Activated T-cell treated with anti-CD3 and anti-CD28 coated beads, Interleukin-2, amount 50 U/mL, for 24 hours (primary cell): Measurements from ENCODE around the gene NUCB1.

ENCODE experiments used
- DNase-seq: peaks from one replicate; pipeline ENCODE4 v3.0.0-alpha.2; 2020
- H3K27ac Mint-ChIP-seq: 2 replicates; pipeline ENCODE4 v1.8.0; 2020; ENCODE audit warnings: mild to moderate bottlenecking, mixed read lengths
- H3K27me3 Mint-ChIP-seq: 2 replicates; pipeline ENCODE4 v1.8.0; 2020; ENCODE audit warnings: mixed read lengths
- H3K36me3 Mint-ChIP-seq: 2 replicates; pipeline ENCODE4 v1.8.0; 2020; ENCODE audit warnings: low read depth, mixed read lengths
- H3K4me1 Mint-ChIP-seq: 2 replicates; pipeline ENCODE4 v1.8.0; 2020; ENCODE audit warnings: low read depth, mixed read lengths
- H3K4me3 Mint-ChIP-seq: 2 replicates; pipeline ENCODE4 v1.8.0; 2020; ENCODE audit warnings: mild to moderate bottlenecking, moderate library complexity, mixed read lengths
- H3K9me3 Mint-ChIP-seq: 2 replicates; pipeline ENCODE4 v1.8.0; 2020; ENCODE audit warnings: mixed read lengths

The NUCB1 gene

DNA sequence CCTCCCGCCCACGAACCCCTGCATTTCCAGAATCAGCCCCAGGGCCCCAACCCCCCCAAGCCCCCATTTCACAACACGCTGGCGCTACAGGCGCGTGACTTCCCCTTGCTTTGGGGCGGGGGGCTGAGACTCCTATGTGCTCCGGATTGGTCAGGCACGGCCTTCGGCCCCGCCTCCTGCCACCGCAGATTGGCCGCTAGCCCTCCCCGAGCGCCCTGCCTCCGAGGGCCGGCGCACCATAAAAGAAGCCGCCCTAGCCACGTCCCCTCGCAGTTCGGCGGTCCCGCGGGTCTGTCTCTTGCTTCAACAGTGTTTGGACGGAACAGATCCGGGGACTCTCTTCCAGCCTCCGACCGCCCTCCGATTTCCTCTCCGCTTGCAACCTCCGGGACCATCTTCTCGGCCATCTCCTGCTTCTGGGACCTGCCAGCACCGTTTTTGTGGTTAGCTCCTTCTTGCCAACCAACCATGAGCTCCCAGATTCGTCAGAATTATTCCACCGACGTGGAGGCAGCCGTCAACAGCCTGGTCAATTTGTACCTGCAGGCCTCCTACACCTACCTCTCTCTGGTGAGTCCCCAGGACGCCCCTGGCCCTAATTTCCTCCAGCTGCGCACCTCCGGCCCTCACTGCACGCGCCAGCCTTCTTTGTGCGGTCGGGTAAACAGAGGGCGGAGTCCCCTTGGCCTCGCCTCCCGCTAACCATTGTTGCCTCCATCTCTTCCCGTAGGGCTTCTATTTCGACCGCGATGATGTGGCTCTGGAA is 65.1 kb downstream of the NUCB1 start, which contains the start of gene FTL:
TSS of gene FTL (plus strand) at position 270 of the 766 bp plus-strand sequence. CDS start at position 469, 199 bp downstream.
- H3K4me3 Mint-ChIP-seq: peak within 1 kb of the TSS; percentile 92
- H3K9me3 Mint-ChIP-seq: no peaks in the 10 kb centered on the region
- peak within 1 kb of the TSS; percentile 97 for H3K27ac Mint-ChIP-seq
- H3K4me1 Mint-ChIP-seq: peaks cover 62% of the 10 kb centered on the region
- H3K27me3 Mint-ChIP-seq: no peaks in the 10 kb centered on the region
- H3K36me3 Mint-ChIP-seq: peaks cover 70% of the 10 kb centered on the region
- DNase-seq: peak; percentile 94

DNA sequence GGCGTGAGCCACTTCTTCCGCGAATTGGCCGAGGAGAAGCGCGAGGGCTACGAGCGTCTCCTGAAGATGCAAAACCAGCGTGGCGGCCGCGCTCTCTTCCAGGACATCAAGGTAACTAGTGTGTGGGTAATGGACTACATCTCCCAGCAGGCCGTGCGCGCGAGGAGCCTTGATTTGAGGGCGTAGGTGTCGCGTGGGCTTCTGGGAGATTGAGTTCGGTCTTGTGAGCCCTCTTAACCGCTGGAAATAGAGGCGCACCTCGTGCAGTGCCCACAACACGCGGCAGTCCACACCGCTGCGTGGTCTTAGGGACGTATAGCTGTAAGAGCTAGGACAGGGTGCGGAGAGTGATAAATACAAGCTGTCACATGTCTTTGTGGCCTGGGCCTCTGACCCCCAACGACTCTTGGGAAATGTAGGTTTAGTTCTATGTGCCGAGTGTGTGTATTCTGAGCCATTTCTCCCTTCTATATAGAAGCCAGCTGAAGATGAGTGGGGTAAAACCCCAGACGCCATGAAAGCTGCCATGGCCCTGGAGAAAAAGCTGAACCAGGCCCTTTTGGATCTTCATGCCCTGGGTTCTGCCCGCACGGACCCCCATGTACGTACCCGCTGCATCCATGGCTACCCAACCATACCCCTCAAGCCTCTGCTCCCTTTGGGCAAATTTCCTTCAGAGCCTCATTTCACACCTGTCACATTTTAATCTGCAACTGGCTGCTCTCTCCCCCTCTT is 65.9 kb downstream of the NUCB1 start:
- peak; percentile 93 for DNase-seq
- peak overlapping the region; percentile 97 for H3K27ac Mint-ChIP-seq
- peak overlapping the region; percentile 92 for H3K4me3 Mint-ChIP-seq
- H3K27me3 Mint-ChIP-seq: no peaks in the 10 kb centered on the region
- peaks cover 64% of the 10 kb centered on the region for H3K4me1 Mint-ChIP-seq
- peaks cover 69% of the 10 kb centered on the region for H3K36me3 Mint-ChIP-seq
- H3K9me3 Mint-ChIP-seq: no peaks in the 10 kb centered on the region

DNA sequence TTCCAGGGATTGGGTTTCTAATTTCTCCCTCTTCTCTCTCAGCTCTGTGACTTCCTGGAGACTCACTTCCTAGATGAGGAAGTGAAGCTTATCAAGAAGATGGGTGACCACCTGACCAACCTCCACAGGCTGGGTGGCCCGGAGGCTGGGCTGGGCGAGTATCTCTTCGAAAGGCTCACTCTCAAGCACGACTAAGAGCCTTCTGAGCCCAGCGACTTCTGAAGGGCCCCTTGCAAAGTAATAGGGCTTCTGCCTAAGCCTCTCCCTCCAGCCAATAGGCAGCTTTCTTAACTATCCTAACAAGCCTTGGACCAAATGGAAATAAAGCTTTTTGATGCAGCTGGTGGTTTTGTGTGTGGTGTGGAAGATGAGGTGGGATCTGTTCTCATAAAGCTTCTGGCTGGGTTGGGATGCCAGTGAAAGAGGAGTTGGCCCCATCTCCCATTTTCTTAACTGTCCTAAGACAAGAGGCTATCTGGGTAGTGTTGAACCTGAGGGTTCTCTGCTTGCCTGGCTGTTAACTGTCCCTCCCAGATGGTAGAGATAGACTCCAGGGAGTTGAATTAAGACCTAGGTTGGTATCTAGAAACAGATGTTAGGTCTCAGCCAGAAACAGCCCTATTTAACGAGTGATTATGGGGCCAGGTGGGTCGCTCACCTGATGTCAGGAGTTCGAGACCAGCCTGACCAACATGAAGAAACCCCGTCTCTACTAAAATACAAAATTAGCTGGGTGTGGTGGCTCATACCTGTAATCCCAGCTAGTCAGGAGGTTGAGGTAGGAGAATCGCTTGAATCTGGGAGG is 66.6 kb downstream of the NUCB1 start:
- H3K4me1 Mint-ChIP-seq: peaks cover 61% of the 10 kb centered on the region
- peak overlapping the region; percentile 92 for H3K4me3 Mint-ChIP-seq
- peak overlapping the region; percentile 97 for H3K27ac Mint-ChIP-seq
- no peaks in the 10 kb centered on the region for H3K9me3 Mint-ChIP-seq
- peaks cover 67% of the 10 kb centered on the region for H3K36me3 Mint-ChIP-seq
- H3K27me3 Mint-ChIP-seq: no peaks in the 10 kb centered on the region
- DNase-seq: no peak

DNA sequence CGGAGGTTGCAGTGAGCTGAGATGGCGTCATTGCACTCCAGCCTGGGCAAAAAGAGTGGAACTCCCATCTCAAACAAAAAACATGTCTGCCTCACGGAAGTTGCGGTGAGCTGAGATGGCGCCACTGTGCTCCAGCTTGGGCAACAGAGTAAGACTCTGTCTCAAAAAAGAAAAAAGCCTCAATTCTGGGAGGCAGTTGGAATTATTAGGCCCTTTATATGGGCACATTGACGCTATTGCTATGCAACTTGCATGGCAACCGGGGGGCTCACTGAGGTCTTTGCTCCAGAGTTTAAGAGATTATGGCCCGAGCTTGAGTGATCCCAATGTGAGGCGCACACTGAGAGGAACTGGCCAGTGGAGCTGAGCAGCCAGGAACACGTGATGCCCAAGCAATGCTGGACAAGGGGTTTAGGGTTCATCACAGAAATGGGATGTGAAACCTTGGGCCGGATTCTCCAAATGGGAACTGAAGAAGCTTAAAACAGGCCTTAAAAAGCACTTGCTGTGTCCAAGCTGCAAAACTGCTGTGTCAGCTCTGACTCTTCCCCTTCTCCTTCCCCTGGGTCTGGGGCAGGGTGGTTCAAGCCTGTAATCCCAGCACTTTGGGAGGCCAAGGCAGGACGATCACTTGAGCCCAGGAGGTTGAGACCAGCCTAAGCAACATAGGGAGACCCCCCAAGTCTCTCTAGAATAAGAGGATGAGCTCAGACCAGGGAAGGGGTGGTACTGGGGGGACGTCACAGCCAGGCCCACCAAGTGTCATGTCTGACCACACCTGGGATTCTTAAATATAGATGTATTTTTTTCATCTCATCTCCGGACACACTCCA is 67.5 kb downstream of the NUCB1 start:
- Mint-ChIP-seq H3K4me3 (peak overlapping the region; percentile 92), H3K36me3 (peaks cover 64% of the 10 kb centered on the region), H3K4me1 (peaks cover 53% of the 10 kb centered on the region), H3K27ac (peak overlapping the region; percentile 97), H3K9me3 (no peaks in the 10 kb centered on the region), H3K27me3 (no peaks in the 10 kb centered on the region)
- no peak for DNase-seq

DNA sequence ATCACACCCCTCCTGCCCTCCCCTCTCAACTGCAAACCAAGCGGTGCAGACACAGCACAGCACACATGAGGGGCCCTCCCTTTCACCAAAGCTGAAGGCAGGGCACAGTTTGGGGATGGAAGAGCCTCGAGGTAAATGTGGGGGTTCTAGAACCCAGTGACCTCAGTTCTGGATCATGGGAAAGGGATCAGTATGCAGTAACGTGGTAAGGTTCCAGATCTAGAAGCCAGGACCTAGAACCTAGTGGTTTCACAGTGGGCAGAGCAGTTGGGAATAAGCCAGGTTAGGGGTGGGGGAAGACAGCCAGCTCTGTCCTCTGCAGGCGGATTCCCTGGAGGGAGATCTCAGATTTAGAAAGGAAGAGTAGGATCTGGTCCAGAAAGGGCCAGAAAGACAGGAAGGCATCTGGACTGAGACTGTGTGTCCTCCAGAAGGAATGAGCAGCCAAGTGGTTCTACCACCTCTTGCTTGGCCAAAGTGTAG is 68.1 kb downstream of the NUCB1 start:
- Mint-ChIP-seq H3K27ac (peak overlapping the region; percentile 97), H3K36me3 (peaks cover 68% of the 10 kb centered on the region), H3K4me3 (peak overlapping the region; percentile 92), H3K9me3 (no peaks in the 10 kb centered on the region), H3K27me3 (no peaks in the 10 kb centered on the region), H3K4me1 (peaks cover 47% of the 10 kb centered on the region)
- DNase-seq: no peak

DNA sequence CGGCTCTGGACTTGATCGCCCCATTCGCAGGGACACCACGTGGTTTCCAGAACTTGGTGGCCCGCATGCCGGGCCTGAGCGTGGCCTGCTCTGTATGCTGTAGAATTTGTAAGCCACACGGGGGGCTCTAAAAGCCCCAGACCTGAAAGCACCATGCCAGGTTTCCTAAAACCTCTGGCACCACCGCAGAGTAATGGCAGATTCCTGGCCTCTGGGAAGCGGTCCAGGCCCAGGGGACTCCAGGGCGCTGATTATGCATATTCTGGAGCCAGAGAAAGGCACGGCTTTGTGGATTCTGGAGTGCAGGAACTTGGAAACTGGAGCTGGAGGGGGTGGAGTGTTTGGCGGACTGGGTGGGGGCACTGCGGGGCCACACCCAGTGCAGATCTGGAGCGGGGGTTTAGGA is 68.7 kb downstream of the NUCB1 start:
- H3K4me1 Mint-ChIP-seq: peaks cover 41% of the 10 kb centered on the region
- no peak overlapping the region for H3K27ac Mint-ChIP-seq
- no peaks in the 10 kb centered on the region for H3K9me3 Mint-ChIP-seq
- DNase-seq: no peak
- H3K36me3 Mint-ChIP-seq: peaks cover 71% of the 10 kb centered on the region
- H3K27me3 Mint-ChIP-seq: no peaks in the 10 kb centered on the region
- H3K4me3 Mint-ChIP-seq: no peak overlapping the region

DNA sequence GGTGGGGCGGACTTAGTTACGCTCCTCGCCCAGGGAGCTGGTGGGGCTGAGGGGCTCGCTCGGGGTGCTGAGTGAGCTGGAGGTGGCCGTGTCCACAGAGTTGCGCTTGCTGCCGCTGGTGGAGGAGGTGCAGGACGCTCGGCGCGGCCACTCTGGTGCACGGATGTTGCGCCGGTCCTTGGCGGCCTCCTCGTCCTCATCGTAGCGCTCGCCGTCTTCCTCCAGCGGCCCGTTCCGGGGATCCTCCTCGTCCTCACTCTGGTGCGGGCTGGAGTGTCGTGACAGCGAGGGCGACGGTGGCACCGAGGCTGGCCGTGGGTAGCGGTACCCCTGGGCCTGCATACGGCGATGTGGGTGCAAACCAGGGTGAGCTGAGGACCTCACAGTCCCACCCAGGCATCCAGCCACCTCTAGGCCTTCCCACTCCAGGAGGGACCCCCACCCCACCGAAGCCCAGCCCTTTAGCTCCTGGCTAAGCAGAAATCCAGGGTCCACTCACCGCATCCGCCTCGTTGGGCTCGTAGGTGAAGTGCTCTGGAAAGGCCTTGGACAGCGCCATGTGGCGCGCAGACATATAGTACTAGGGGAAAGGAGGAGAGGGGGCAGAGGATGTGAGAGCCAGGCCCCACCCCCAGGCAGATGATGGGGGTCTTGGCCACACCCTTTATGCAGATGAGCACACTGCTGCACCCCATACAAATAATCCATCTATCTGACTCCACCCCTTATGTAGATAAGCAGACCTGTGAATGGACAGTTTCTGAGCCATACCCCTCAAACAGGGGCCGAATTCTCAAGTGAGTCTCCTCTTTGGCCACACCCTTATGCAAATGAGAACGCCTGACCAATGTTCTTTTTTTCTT is 69.4 kb downstream of the NUCB1 start:
- Mint-ChIP-seq H3K27me3 (no peaks in the 10 kb centered on the region), H3K27ac (peak overlapping the region; percentile 75), H3K36me3 (peaks cover 78% of the 10 kb centered on the region), H3K9me3 (no peaks in the 10 kb centered on the region), H3K4me1 (peaks cover 34% of the 10 kb centered on the region), H3K4me3 (no peak overlapping the region)
- no peak for DNase-seq

DNA sequence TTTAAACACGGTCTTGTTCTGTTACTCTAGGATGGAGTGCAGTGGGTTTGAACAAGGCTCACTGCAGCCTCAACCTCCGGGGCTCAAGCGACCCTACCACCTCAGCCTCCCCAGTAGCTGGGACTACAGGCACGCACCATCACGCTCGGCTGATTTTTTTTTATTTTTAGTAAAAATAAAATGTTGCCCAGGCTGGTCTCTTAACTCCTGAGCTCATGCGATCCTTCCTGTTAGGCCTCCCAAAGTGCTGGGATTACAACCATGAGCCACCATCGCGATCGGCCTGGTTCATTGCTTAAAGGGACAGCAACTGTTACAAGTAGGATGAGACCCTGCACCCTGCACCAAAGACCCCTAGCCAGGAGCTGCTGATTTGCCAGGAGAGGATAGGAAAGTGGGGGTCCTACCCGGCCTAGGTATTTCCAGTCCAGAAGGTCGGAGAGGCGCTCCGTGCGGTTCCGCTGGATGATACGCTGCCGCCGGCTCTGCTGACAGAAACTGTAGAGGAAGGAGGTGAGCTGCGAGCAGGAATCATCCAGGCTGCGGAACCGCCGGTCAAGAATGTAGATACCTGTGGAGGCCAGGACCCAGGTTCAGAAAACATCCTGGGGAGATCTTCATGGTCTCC is 70.1 kb downstream of the NUCB1 start:
- Mint-ChIP-seq H3K4me3 (no peak overlapping the region), H3K36me3 (peaks cover 75% of the 10 kb centered on the region), H3K27ac (peak overlapping the region; percentile 75), H3K27me3 (no peaks in the 10 kb centered on the region), H3K9me3 (no peaks in the 10 kb centered on the region), H3K4me1 (peaks cover 27% of the 10 kb centered on the region)
- no peak for DNase-seq

DNA sequence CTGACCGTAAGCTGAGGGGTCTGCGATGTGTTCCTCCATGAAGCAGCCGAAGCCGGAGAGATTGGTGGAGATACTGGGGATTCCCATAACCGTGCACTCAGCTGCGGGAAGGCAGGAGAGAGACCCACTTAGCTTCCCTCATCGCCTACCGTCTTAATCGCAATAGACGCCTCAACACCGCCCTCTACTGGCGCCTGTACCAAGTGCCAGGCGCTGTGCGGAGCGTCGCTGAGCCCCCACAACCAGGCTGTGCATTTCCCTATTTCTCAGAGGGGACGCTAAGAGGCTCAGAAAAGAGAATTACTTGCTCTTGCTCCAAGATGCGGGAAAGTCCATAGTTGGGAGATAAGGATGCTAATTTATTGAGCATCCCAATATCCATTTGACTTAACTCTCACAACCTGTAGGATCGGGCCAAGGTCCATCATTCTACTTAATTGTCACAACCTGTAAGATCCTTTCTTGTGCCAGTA is 70.8 kb downstream of the NUCB1 start:
- peak; percentile 89 for DNase-seq
- no peak overlapping the region for H3K4me3 Mint-ChIP-seq

More for the DNA sequence above, 70.8 kb downstream of the NUCB1 start:
- Mint-ChIP-seq H3K27ac (peak overlapping the region; percentile 76), H3K4me1 (peaks cover 25% of the 10 kb centered on the region), H3K9me3 (no peaks in the 10 kb centered on the region), H3K27me3 (no peaks in the 10 kb centered on the region), H3K36me3 (peaks cover 72% of the 10 kb centered on the region)
